Liver (tissue), 9 donors: Measurements from ENCODE around the gene B4GALT3. TPM values are rescaled to one million over a fixed set of nuclear protein-coding genes. Genes with fewer than 3 reads are reported as not detected.

Experiments used
- DNase-seq: peaks from one replicate; pipeline ENCODE4 v3.0.0-alpha.2; 2017; ENCODE audit warnings: low spot score
- H3K27ac ChIP-seq, 2 donors: one replicate each; pipeline ENCODE4 v1.7.0; 2013; ENCODE audit warnings: inconsistent platforms in 2 of 2, low read length in 2 of 2, control low read depth in 1 of 2, low read depth in 1 of 2, mild to moderate bottlenecking in 1 of 2
- H3K27me3 ChIP-seq, 4 donors: one replicate each; pipeline versions ENCODE4 v1.6.1 to v1.7.0; 2013; ENCODE audit warnings: low read length in 3 of 4, inconsistent platforms in 1 of 4, mild to moderate bottlenecking in 1 of 4, moderate library complexity in 1 of 4; ENCODE audit not compliant: control insufficient read depth in 4 of 4, insufficient read depth in 4 of 4
- H3K36me3 ChIP-seq, 4 donors: one replicate each; pipeline versions ENCODE4 v1.6.1 to v1.7.0; 2013; ENCODE audit warnings: low read length in 3 of 4, mild to moderate bottlenecking in 3 of 4, low read depth in 1 of 4, moderate library complexity in 1 of 4; ENCODE audit not compliant: control insufficient read depth in 4 of 4, insufficient read depth in 3 of 4
- H3K4me1 ChIP-seq, 4 donors: one replicate each; pipeline versions ENCODE4 v1.6.1 to v1.7.0; 2013; ENCODE audit warnings: low read length in 3 of 4, mild to moderate bottlenecking in 3 of 4, moderate library complexity in 1 of 4; ENCODE audit not compliant: control insufficient read depth in 4 of 4, insufficient read depth in 4 of 4
- H3K4me3 ChIP-seq, 3 donors: one replicate each; pipeline versions ENCODE4 v1.6.1 to v1.7.0; 2013; ENCODE audit warnings: low read length in 3 of 3, control low read depth in 1 of 3, low read depth in 1 of 3, mild to moderate bottlenecking in 1 of 3
- H3K9ac ChIP-seq, 2 donors: one replicate each; pipeline ENCODE4 v1.7.0; 2013; ENCODE audit warnings: low read length in 2 of 2, mild to moderate bottlenecking in 2 of 2, moderate library complexity in 2 of 2, control low read depth in 1 of 2, low read depth in 1 of 2
- H3K9me3 ChIP-seq, 4 donors: one replicate each; pipeline versions ENCODE4 v1.6.1 to v1.7.0; 2013; ENCODE audit warnings: low read length in 3 of 4; ENCODE audit not compliant: control insufficient read depth in 4 of 4
- EGR1 ChIP-seq, 2 donors: IDR thresholded peaks; 2 replicates each; pipeline ENCODE4 v1.6.1; 2016 to 2018; ENCODE audit warnings: antibody characterized with exemption in 2 of 2, low read depth in 2 of 2
- FOXA1 ChIP-seq: IDR thresholded peaks from 2 replicates; pipeline ENCODE4 v1.6.1; 2016; ENCODE audit warnings: antibody characterized with exemption
- GABPA ChIP-seq, 2 donors: IDR thresholded peaks in 1 of 2; conservative IDR thresholded peaks in 1 of 2; 2 replicates each; pipeline ENCODE4 v1.6.1; 2016; ENCODE audit warnings: antibody characterized with exemption in 2 of 2, mild to moderate bottlenecking in 1 of 2, moderate library complexity in 1 of 2
- HNF4A ChIP-seq, 2 donors: conservative IDR thresholded peaks; 2 replicates each; pipeline ENCODE4 v1.6.1; 2016; ENCODE audit warnings: antibody characterized with exemption in 2 of 2, mild to moderate bottlenecking in 2 of 2
- HNF4G ChIP-seq: IDR thresholded peaks from 2 replicates; pipeline ENCODE4 v1.6.1; 2016; ENCODE audit warnings: antibody characterized with exemption
- MAX ChIP-seq: IDR thresholded peaks from 2 replicates; pipeline ENCODE4 v1.6.1; 2016; ENCODE audit warnings: antibody characterized with exemption
- NR2F2 ChIP-seq: IDR thresholded peaks from 2 replicates; pipeline ENCODE4 v1.6.1; 2016; ENCODE audit warnings: antibody characterized with exemption
- RAD21 ChIP-seq, 2 donors: IDR thresholded peaks; 2 replicates each; pipeline ENCODE4 v1.6.1; 2016; ENCODE audit warnings: antibody characterized with exemption in 2 of 2, mild to moderate bottlenecking in 2 of 2
- REST ChIP-seq: IDR thresholded peaks from 2 replicates; pipeline ENCODE4 v1.6.1; 2016; ENCODE audit warnings: antibody characterized with exemption, mild to moderate bottlenecking
- RXRA ChIP-seq, 2 donors: IDR thresholded peaks; 2 replicates each; pipeline ENCODE4 v1.6.1; 2017 to 2018; ENCODE audit warnings: antibody characterized with exemption in 2 of 2, mild to moderate bottlenecking in 1 of 2
- SP1 ChIP-seq: IDR thresholded peaks from 2 replicates; pipeline ENCODE4 v1.6.1; 2018; ENCODE audit warnings: antibody characterized with exemption, mild to moderate bottlenecking
- TAF1 ChIP-seq: conservative IDR thresholded peaks from 2 replicates; pipeline ENCODE4 v1.6.1; 2016; ENCODE audit warnings: antibody characterized with exemption, mild to moderate bottlenecking
- YY1 ChIP-seq: IDR thresholded peaks from 2 replicates; pipeline ENCODE4 v1.6.1; 2016; ENCODE audit warnings: antibody characterized with exemption, mild to moderate bottlenecking
- WGBS: extraction: QIAGEN DNeasy Blood & Tissue Kit; methylation state at CpG from one replicate; pipeline ENCODE4 v1.1.7; 2013; 5-methylcytosine and 5-hydroxymethylcytosine counted together
- polyA plus RNA-seq, 2 donors: library from polyadenylated mRNA; stranded (reverse) in 1 of 2; unstranded in 1 of 2; fragments of 200-250 nt in 1 of 2; fragments of >200 nt in 1 of 2; fragmentation: Nextera tagmentation in 1 of 2; extraction: Ambion mirVana in 1 of 2; gene quantifications; one replicate each; pipeline versions ENCODE4 v1.2.1 to v1.2.3, GENCODE V29; 2013 to 2015
- total RNA-seq, 2 donors: library from RNA; depleted of rRNA; stranded (reverse); fragments of >200 nt; gene quantifications; one replicate each; pipeline ENCODE4 v1.2.3, GENCODE V29; 2014
- TF ChIP-seq, protein P1 (sequence below): IDR thresholded peaks from 2 replicates; pipeline ENCODE4 v1.6.1; 2016; ENCODE audit warnings: antibody characterized with exemption
- TF ChIP-seq, protein P2 (sequence below): IDR thresholded peaks from 2 replicates; pipeline ENCODE4 v1.6.1; 2016; ENCODE audit warnings: antibody characterized with exemption
- TF ChIP-seq, protein P3 (sequence below): fragments of 150-350 bp; IDR thresholded peaks from 2 replicates; pipeline ENCODE4 v1.5.1; 2017; ENCODE audit warnings: improper control_type of control experiment, low read depth, low read length; ENCODE audit not compliant: missing input control
- donor health status: healthy.
- donor health status: healthy.
- donor health status: healthy.
- donor health status: healthy.
- donor health status: healthy.

B4GALT3 gene
- total and polyA plus RNA-seq, 4 donors, result 13.1 to 23.8 (median 14.7) TPM

GRCh38 chr1:161195171-161195570 lies 17.9 kb upstream of the B4GALT3 start:
- Histone ChIP-seq H3K27ac (no peak overlapping the region), H3K4me1 (peaks cover 9 to 30% (median 18%) of the 10 kb centered on the region in 4 donors), H3K9me3 (no peaks in the 10 kb centered on the region), H3K27me3 (no peaks in the 10 kb centered on the region), H3K36me3 (peaks cover 0 to 5% (median under 1%) of the 10 kb centered on the region in 4 donors), H3K9ac (no peak overlapping the region), H3K4me3 (no peak overlapping the region)
- no peak for TF ChIP-seq RXRA (IDR thresholded peaks at IDR 0.05)
- TF ChIP-seq HNF4G, result no peak
- TF ChIP-seq NR2F2, result no peak
- TF ChIP-seq, protein P1, sequence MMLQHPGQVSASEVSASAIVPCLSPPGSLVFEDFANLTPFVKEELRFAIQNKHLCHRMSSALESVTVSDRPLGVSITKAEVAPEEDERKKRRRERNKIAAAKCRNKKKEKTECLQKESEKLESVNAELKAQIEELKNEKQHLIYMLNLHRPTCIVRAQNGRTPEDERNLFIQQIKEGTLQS, result no peak
- no peak for TF ChIP-seq REST
- no peak for TF ChIP-seq EGR1 (IDR thresholded peaks at IDR 0.05; ENCODE audit: low read depth in 2 of 2)
- TF ChIP-seq, protein P2, sequence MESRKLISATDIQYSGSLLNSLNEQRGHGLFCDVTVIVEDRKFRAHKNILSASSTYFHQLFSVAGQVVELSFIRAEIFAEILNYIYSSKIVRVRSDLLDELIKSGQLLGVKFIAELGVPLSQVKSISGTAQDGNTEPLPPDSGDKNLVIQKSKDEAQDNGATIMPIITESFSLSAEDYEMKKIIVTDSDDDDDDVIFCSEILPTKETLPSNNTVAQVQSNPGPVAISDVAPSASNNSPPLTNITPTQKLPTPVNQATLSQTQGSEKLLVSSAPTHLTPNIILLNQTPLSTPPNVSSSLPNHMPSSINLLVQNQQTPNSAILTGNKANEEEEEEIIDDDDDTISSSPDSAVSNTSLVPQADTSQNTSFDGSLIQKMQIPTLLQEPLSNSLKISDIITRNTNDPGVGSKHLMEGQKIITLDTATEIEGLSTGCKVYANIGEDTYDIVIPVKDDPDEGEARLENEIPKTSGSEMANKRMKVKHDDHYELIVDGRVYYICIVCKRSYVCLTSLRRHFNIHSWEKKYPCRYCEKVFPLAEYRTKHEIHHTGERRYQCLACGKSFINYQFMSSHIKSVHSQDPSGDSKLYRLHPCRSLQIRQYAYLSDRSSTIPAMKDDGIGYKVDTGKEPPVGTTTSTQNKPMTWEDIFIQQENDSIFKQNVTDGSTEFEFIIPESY, result no peak
- no peak for TF ChIP-seq HNF4A (conservative IDR thresholded peaks at IDR 0.05)
- no peak for TF ChIP-seq FOXA1
- no peak for TF ChIP-seq TAF1
- DNase-seq, result no peak
- 82% methylated on average over 4 of the region's 4 CpGs for WGBS

DNA sequence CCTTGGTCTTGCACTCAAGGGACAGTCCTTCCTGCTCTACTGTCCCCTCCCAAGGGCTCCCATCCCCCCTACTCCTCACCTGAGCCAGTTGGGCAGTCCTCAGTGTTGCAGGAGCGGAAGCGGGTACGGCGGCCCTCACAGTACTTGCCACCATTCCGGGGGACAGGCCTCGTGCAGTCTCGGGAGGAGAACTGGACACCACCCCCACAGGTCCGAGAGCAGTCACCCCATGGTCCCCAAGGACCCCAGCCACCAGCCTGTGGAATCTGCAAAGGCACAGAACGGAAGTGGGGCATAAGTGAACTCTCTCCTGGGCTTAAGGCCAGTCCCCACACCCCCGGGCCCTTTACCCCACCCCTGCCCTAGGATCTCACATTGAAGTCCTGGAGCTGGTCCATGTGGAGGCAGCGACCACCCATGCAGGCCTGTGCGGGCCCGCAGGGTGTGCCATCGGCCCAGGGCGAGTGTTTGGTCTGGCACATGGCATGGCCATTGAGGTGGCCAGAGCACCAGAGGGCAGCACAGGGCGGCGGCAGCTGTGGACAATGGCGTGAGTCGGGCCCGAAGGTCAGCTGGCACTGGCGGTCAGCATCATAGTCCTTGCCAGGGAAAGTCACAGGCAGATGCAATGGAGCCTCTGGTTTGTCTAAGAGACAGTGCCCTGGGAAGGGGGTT lies 16.4 kb upstream of the B4GALT3 start:
- Histone ChIP-seq H3K36me3 (peaks cover 0 to 5% (median under 1%) of the 10 kb centered on the region in 4 donors), H3K4me3 (peak overlapping the region in 1 of 3 donors; percentile 21), H3K9ac (no peak overlapping the region), H3K27ac (peak overlapping the region in 1 of 2 donors; percentile 17), H3K4me1 (peaks cover 9 to 30% (median 18%) of the 10 kb centered on the region in 4 donors), H3K9me3 (no peaks in the 10 kb centered on the region), H3K27me3 (no peaks in the 10 kb centered on the region)
- no peak for DNase-seq
- WGBS, result 46% methylated on average over 21 of the region's 21 CpGs
- TF ChIP-seq REST, result peak; percentile 38
- peak; percentile 97 for TF ChIP-seq YY1
- TF ChIP-seq GABPA (IDR thresholded peaks at IDR 0.05 in 1 of 2, conservative IDR thresholded peaks at IDR 0.05 in 1 of 2), result no peak
- TF ChIP-seq NR2F2, result peak; percentile 35
- TF ChIP-seq, protein P2, result no peak
- TF ChIP-seq EGR1 (IDR thresholded peaks at IDR 0.05; ENCODE audit: low read depth in 2 of 2), result no peak
- TF ChIP-seq RXRA (IDR thresholded peaks at IDR 0.05), result peak; percentile 85 to 88
- peak; percentile 69 to 76 for TF ChIP-seq RAD21 (IDR thresholded peaks at IDR 0.05)
- TF ChIP-seq SP1, result peak; percentile 92
- TF ChIP-seq, protein P1, result no peak
- TF ChIP-seq, protein P3, sequence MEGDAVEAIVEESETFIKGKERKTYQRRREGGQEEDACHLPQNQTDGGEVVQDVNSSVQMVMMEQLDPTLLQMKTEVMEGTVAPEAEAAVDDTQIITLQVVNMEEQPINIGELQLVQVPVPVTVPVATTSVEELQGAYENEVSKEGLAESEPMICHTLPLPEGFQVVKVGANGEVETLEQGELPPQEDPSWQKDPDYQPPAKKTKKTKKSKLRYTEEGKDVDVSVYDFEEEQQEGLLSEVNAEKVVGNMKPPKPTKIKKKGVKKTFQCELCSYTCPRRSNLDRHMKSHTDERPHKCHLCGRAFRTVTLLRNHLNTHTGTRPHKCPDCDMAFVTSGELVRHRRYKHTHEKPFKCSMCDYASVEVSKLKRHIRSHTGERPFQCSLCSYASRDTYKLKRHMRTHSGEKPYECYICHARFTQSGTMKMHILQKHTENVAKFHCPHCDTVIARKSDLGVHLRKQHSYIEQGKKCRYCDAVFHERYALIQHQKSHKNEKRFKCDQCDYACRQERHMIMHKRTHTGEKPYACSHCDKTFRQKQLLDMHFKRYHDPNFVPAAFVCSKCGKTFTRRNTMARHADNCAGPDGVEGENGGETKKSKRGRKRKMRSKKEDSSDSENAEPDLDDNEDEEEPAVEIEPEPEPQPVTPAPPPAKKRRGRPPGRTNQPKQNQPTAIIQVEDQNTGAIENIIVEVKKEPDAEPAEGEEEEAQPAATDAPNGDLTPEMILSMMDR, result peak; percentile 37
- TF ChIP-seq MAX, result peak; percentile 94
- TF ChIP-seq HNF4A (conservative IDR thresholded peaks at IDR 0.05), result peak; percentile 78 to 85
